ENCODE results near the gene DNAH1.

The DNAH1 gene

GRCh38 chr3:52324676-52325075, 8.6 kb downstream of the DNAH1 start:
- Histone ChIP-seq H3K4ac (ENCODE audit: low read depth, low read length) (no peak overlapping the region), H4K5ac (ENCODE audit: low read length) (no peak overlapping the region), H3K4me3 (ENCODE audit: low read length) (no peak overlapping the region), H3K18ac (ENCODE audit: low read length) (no peak overlapping the region), H3K56ac (ENCODE audit: low read length) (no peak overlapping the region), H2BK5ac (ENCODE audit: low read length) (no peak overlapping the region), H3K27ac (ENCODE audit: low read depth, low read length) (no peak overlapping the region), H2BK120ac (ENCODE audit: low read depth, low read length) (no peak overlapping the region), H3K79me1 (ENCODE audit: low read length) (no peaks in the 10 kb centered on the region), H2AK5ac (ENCODE audit: low read length) (no peak overlapping the region), H3K79me2 (ENCODE audit: control insufficient read depth, insufficient read depth, low read length) (no peaks in the 10 kb centered on the region), H4K8ac (ENCODE audit: low read depth, low read length) (no peak overlapping the region), H3K4me1 (ENCODE audit: control insufficient read depth, low read depth, low read length) (no peaks in the 10 kb centered on the region), H3K36me3 (ENCODE audit: control insufficient read depth, insufficient read depth, low read length) (no peaks in the 10 kb centered on the region), H3K9ac (ENCODE audit: low read length) (no peak overlapping the region), H3K4me2 (ENCODE audit: low read length) (no peak overlapping the region), H2BK15ac (replicated peaks; ENCODE audit: low read depth) (no peak overlapping the region), H3K27me3 (ENCODE audit: insufficient read depth, low read length, poor library complexity) (no peaks in the 10 kb centered on the region), H3K23ac (ENCODE audit: low read length) (no peak overlapping the region)
- no peak for DNase-seq
- no CpG with 5 or more reads among the region's 9 CpGs for WGBS (ENCODE audit: extremely low coverage, insufficient coverage, low lambda C conversion rate)

- Histone ChIP-seq H3K4me1 (ENCODE audit: control insufficient read depth, low read depth, low read length) (no peaks in the 10 kb centered on the region), H3K4me3 (ENCODE audit: low read length) (no peak overlapping the region), H3K18ac (ENCODE audit: low read length) (no peak overlapping the region), H3K79me1 (ENCODE audit: low read length) (no peaks in the 10 kb centered on the region), H2BK5ac (ENCODE audit: low read length) (no peak overlapping the region), H3K27me3 (ENCODE audit: insufficient read depth, low read length, poor library complexity) (no peaks in the 10 kb centered on the region), H2BK120ac (ENCODE audit: low read depth, low read length) (no peak overlapping the region), H4K5ac (ENCODE audit: low read length) (no peak overlapping the region), H4K8ac (ENCODE audit: low read depth, low read length) (no peak overlapping the region), H3K27ac (ENCODE audit: low read depth, low read length) (no peak overlapping the region), H3K23ac (ENCODE audit: low read length) (no peak overlapping the region), H3K9ac (ENCODE audit: low read length) (no peak overlapping the region), H3K56ac (ENCODE audit: low read length) (no peak overlapping the region), H2AK5ac (ENCODE audit: low read length) (no peak overlapping the region), H3K79me2 (ENCODE audit: control insufficient read depth, insufficient read depth, low read length) (no peaks in the 10 kb centered on the region), H2BK15ac (replicated peaks; ENCODE audit: low read depth) (no peak overlapping the region), H3K4ac (ENCODE audit: low read depth, low read length) (no peak overlapping the region), H3K36me3 (ENCODE audit: control insufficient read depth, insufficient read depth, low read length) (no peaks in the 10 kb centered on the region), H3K4me2 (ENCODE audit: low read length) (no peak overlapping the region)
- DNase-seq = no peak
These were observed 9.6 kb downstream of the DNAH1 start for GRCh38 chr3:52325686-52326085.

GRCh38 chr3:52326976-52327375, 10.9 kb downstream of the DNAH1 start:
- no peak overlapping the region for H2BK15ac ChIP-seq (replicated peaks; ENCODE audit: low read depth)
- no peak for DNase-seq
- H3K79me1 ChIP-seq (ENCODE audit: low read length) = no peaks in the 10 kb centered on the region
- no peak overlapping the region for H2BK5ac ChIP-seq (ENCODE audit: low read length)
- no peak overlapping the region for H2BK120ac ChIP-seq (ENCODE audit: low read depth, low read length)
- H3K27me3 ChIP-seq (ENCODE audit: insufficient read depth, low read length, poor library complexity) = no peaks in the 10 kb centered on the region
- H3K4me1 ChIP-seq (ENCODE audit: control insufficient read depth, low read depth, low read length) = no peaks in the 10 kb centered on the region
- H2AK5ac ChIP-seq (ENCODE audit: low read length) = no peak overlapping the region
- H3K27ac ChIP-seq (ENCODE audit: low read depth, low read length) = no peak overlapping the region
- H3K56ac ChIP-seq (ENCODE audit: low read length) = no peak overlapping the region
- no peak overlapping the region for H3K18ac ChIP-seq (ENCODE audit: low read length)
- WGBS (ENCODE audit: extremely low coverage, insufficient coverage, low lambda C conversion rate) = no CpG with 5 or more reads among the region's 6 CpGs
- H4K5ac ChIP-seq (ENCODE audit: low read length) = no peak overlapping the region
- no peaks in the 10 kb centered on the region for H3K79me2 ChIP-seq (ENCODE audit: control insufficient read depth, insufficient read depth, low read length)
- H3K36me3 ChIP-seq (ENCODE audit: control insufficient read depth, insufficient read depth, low read length) = no peaks in the 10 kb centered on the region
- no peak overlapping the region for H3K9ac ChIP-seq (ENCODE audit: low read length)
- H3K4me2 ChIP-seq (ENCODE audit: low read length) = no peak overlapping the region
- no peak overlapping the region for H4K8ac ChIP-seq (ENCODE audit: low read depth, low read length)
- H3K23ac ChIP-seq (ENCODE audit: low read length) = no peak overlapping the region
- H3K4ac ChIP-seq (ENCODE audit: low read depth, low read length) = no peak overlapping the region
- H3K4me3 ChIP-seq (ENCODE audit: low read length) = no peak overlapping the region

- DNase-seq = no peak
- Histone ChIP-seq H3K4me1 (ENCODE audit: control insufficient read depth, low read depth, low read length) (no peaks in the 10 kb centered on the region), H3K23ac (ENCODE audit: low read length) (no peak overlapping the region), H2BK5ac (ENCODE audit: low read length) (no peak overlapping the region), H3K27ac (ENCODE audit: low read depth, low read length) (no peak overlapping the region), H2AK5ac (ENCODE audit: low read length) (no peak overlapping the region), H4K8ac (ENCODE audit: low read depth, low read length) (no peak overlapping the region), H3K79me1 (ENCODE audit: low read length) (no peaks in the 10 kb centered on the region), H3K27me3 (ENCODE audit: insufficient read depth, low read length, poor library complexity) (no peaks in the 10 kb centered on the region), H3K56ac (ENCODE audit: low read length) (no peak overlapping the region), H3K4ac (ENCODE audit: low read depth, low read length) (no peak overlapping the region), H4K5ac (ENCODE audit: low read length) (no peak overlapping the region), H2BK15ac (replicated peaks; ENCODE audit: low read depth) (no peak overlapping the region), H2BK120ac (ENCODE audit: low read depth, low read length) (no peak overlapping the region), H3K9ac (ENCODE audit: low read length) (no peak overlapping the region), H3K18ac (ENCODE audit: low read length) (no peak overlapping the region), H3K4me2 (ENCODE audit: low read length) (no peak overlapping the region), H3K4me3 (ENCODE audit: low read length) (no peak overlapping the region), H3K79me2 (ENCODE audit: control insufficient read depth, insufficient read depth, low read length) (no peaks in the 10 kb centered on the region), H3K36me3 (ENCODE audit: control insufficient read depth, insufficient read depth, low read length) (no peaks in the 10 kb centered on the region)
- no CpG with 5 or more reads among the region's 5 CpGs for WGBS (ENCODE audit: extremely low coverage, insufficient coverage, low lambda C conversion rate)
These were observed 11.6 kb downstream of the DNAH1 start for GRCh38 chr3:52327486-52328290.

GRCh38 chr3:52328536-52329080, 12.5 kb downstream of the DNAH1 start:
- Histone ChIP-seq H3K79me1 (ENCODE audit: low read length) (no peaks in the 10 kb centered on the region), H3K27me3 (ENCODE audit: insufficient read depth, low read length, poor library complexity) (no peaks in the 10 kb centered on the region), H2BK5ac (ENCODE audit: low read length) (no peak overlapping the region), H3K9ac (ENCODE audit: low read length) (no peak overlapping the region), H4K8ac (ENCODE audit: low read depth, low read length) (no peak overlapping the region), H3K18ac (ENCODE audit: low read length) (no peak overlapping the region), H3K4me2 (ENCODE audit: low read length) (no peak overlapping the region), H2AK5ac (ENCODE audit: low read length) (no peak overlapping the region), H3K27ac (ENCODE audit: low read depth, low read length) (no peak overlapping the region), H3K4me3 (ENCODE audit: low read length) (no peak overlapping the region), H3K36me3 (ENCODE audit: control insufficient read depth, insufficient read depth, low read length) (no peaks in the 10 kb centered on the region), H3K4me1 (ENCODE audit: control insufficient read depth, low read depth, low read length) (no peaks in the 10 kb centered on the region), H3K56ac (ENCODE audit: low read length) (no peak overlapping the region), H2BK15ac (replicated peaks; ENCODE audit: low read depth) (no peak overlapping the region), H2BK120ac (ENCODE audit: low read depth, low read length) (no peak overlapping the region), H4K5ac (ENCODE audit: low read length) (no peak overlapping the region), H3K79me2 (ENCODE audit: control insufficient read depth, insufficient read depth, low read length) (no peaks in the 10 kb centered on the region), H3K4ac (ENCODE audit: low read depth, low read length) (no peak overlapping the region), H3K23ac (ENCODE audit: low read length) (no peak overlapping the region)
- WGBS (ENCODE audit: extremely low coverage, insufficient coverage, low lambda C conversion rate) = no CpG with 5 or more reads among the region's 5 CpGs
- DNase-seq = no peak
